Measurements from ENCODE around the gene BBS4.

BBS4 gene

DNA sequence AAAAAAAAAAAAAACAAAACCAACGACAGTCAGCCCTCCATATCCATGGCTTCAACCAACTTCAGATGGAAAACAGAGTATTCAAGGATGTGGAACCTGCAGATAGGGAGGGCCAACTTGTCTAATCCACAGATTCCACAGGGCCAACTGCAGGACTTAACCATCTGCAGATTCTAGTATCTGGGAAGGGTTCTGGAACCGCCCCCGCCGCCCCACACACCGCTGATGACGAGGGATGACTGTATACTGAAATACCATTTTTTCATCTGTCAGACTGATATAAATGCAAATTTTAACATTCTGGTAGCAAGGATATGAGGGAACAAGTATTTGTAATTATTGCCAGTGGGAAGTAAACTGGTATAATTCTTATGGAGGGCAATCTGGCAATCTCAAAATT lies 68.1 kb downstream of the BBS4 start:
- WGBS, 2 experiments, result 95 to 96% methylated on average over 6 of the region's 6 CpGs
- no peaks in the 10 kb centered on the region for H3K4me1 ChIP-seq (ENCODE audit: control insufficient read depth, insufficient read depth, low read length)
- H3K9me3 ChIP-seq (ENCODE audit: control insufficient read depth, low read length), result no peaks in the 10 kb centered on the region
- H3K4me3 ChIP-seq (ENCODE audit: insufficient read depth, low read depth, low read length), result no peak overlapping the region
- no peak overlapping the region for H3K27ac ChIP-seq (ENCODE audit: insufficient read depth, low read depth, low read length, poor library complexity, severe bottlenecking)
- no peaks in the 10 kb centered on the region for H3K27me3 ChIP-seq (ENCODE audit: control insufficient read depth, insufficient read depth, low read length, poor library complexity, severe bottlenecking)
- peaks cover 21% of the 10 kb centered on the region for H3K36me3 ChIP-seq (ENCODE audit: control insufficient read depth, insufficient read depth, low read length)

GRCh38 chr15:72758182-72758581 lies 72.2 kb downstream of the BBS4 start:
- no peaks in the 10 kb centered on the region for H3K9me3 ChIP-seq (ENCODE audit: control insufficient read depth, low read length)
- H3K27ac ChIP-seq (ENCODE audit: insufficient read depth, low read depth, low read length, poor library complexity, severe bottlenecking), result no peak overlapping the region
- no peaks in the 10 kb centered on the region for H3K27me3 ChIP-seq (ENCODE audit: control insufficient read depth, insufficient read depth, low read length, poor library complexity, severe bottlenecking)
- H3K4me3 ChIP-seq (ENCODE audit: insufficient read depth, low read depth, low read length), result no peak overlapping the region
- no peaks in the 10 kb centered on the region for H3K4me1 ChIP-seq (ENCODE audit: control insufficient read depth, insufficient read depth, low read length)
- H3K36me3 ChIP-seq (ENCODE audit: control insufficient read depth, insufficient read depth, low read length), result peaks cover 12% of the 10 kb centered on the region
- WGBS, 2 experiments, result 95 to 96% methylated on average over 3 of the region's 3 CpGs

GRCh38 chr15:72760590-72761260 lies 74.7 kb downstream of the BBS4 start:
- H3K27me3 ChIP-seq (ENCODE audit: control insufficient read depth, insufficient read depth, low read length, poor library complexity, severe bottlenecking), result no peaks in the 10 kb centered on the region
- WGBS, 2 experiments, result 95 to 96% methylated on average over 5 of the region's 5 CpGs
- H3K9me3 ChIP-seq (ENCODE audit: control insufficient read depth, low read length), result no peaks in the 10 kb centered on the region
- peaks cover 6% of the 10 kb centered on the region for H3K36me3 ChIP-seq (ENCODE audit: control insufficient read depth, insufficient read depth, low read length)
- no peaks in the 10 kb centered on the region for H3K4me1 ChIP-seq (ENCODE audit: control insufficient read depth, insufficient read depth, low read length)
- H3K27ac ChIP-seq (ENCODE audit: insufficient read depth, low read depth, low read length, poor library complexity, severe bottlenecking), result no peak overlapping the region
- no peak overlapping the region for H3K4me3 ChIP-seq (ENCODE audit: insufficient read depth, low read depth, low read length)

GRCh38 chr15:72764656-72765055 lies 78.6 kb downstream of the BBS4 start:
- Histone ChIP-seq H3K36me3 (ENCODE audit: control insufficient read depth, insufficient read depth, low read length) (peaks cover 15% of the 10 kb centered on the region), H3K27ac (ENCODE audit: insufficient read depth, low read depth, low read length, poor library complexity, severe bottlenecking) (no peak overlapping the region), H3K4me3 (ENCODE audit: insufficient read depth, low read depth, low read length) (no peak overlapping the region)

GRCh38 chr15:72766025-72766424 lies 80.0 kb downstream of the BBS4 start:
- no peaks in the 10 kb centered on the region for H3K9me3 ChIP-seq (ENCODE audit: control insufficient read depth, low read length)
- no peak overlapping the region for H3K27ac ChIP-seq (ENCODE audit: insufficient read depth, low read depth, low read length, poor library complexity, severe bottlenecking)
- H3K36me3 ChIP-seq (ENCODE audit: control insufficient read depth, insufficient read depth, low read length), result peaks cover 15% of the 10 kb centered on the region
- H3K4me1 ChIP-seq (ENCODE audit: control insufficient read depth, insufficient read depth, low read length), result no peaks in the 10 kb centered on the region
- no peaks in the 10 kb centered on the region for H3K27me3 ChIP-seq (ENCODE audit: control insufficient read depth, insufficient read depth, low read length, poor library complexity, severe bottlenecking)
- 86 to 100% methylated on average over 2 of the region's 2 CpGs for WGBS, 2 experiments
- no peak overlapping the region for H3K4me3 ChIP-seq (ENCODE audit: insufficient read depth, low read depth, low read length)

More at GRCh38 chr15:72764656-72765055, 78.6 kb downstream of the BBS4 start:
- no peaks in the 10 kb centered on the region for H3K9me3 ChIP-seq (ENCODE audit: control insufficient read depth, low read length)
- no peaks in the 10 kb centered on the region for H3K4me1 ChIP-seq (ENCODE audit: control insufficient read depth, insufficient read depth, low read length)
- 93 to 95% methylated on average over 2 to 3 of the region's 3 CpGs for WGBS, 2 experiments
- H3K27me3 ChIP-seq (ENCODE audit: control insufficient read depth, insufficient read depth, low read length, poor library complexity, severe bottlenecking), result no peaks in the 10 kb centered on the region

GRCh38 chr15:72766780-72767179 lies 80.8 kb downstream of the BBS4 start:
- Histone ChIP-seq H3K9me3 (ENCODE audit: control insufficient read depth, low read length) (no peaks in the 10 kb centered on the region), H3K4me3 (ENCODE audit: insufficient read depth, low read depth, low read length) (no peak overlapping the region), H3K36me3 (ENCODE audit: control insufficient read depth, insufficient read depth, low read length) (peaks cover 20% of the 10 kb centered on the region), H3K4me1 (ENCODE audit: control insufficient read depth, insufficient read depth, low read length) (no peaks in the 10 kb centered on the region), H3K27me3 (ENCODE audit: control insufficient read depth, insufficient read depth, low read length, poor library complexity, severe bottlenecking) (no peaks in the 10 kb centered on the region), H3K27ac (ENCODE audit: insufficient read depth, low read depth, low read length, poor library complexity, severe bottlenecking) (no peak overlapping the region)
- WGBS, 2 experiments, result 95 to 100% methylated on average over 2 of the region's 2 CpGs

DNA sequence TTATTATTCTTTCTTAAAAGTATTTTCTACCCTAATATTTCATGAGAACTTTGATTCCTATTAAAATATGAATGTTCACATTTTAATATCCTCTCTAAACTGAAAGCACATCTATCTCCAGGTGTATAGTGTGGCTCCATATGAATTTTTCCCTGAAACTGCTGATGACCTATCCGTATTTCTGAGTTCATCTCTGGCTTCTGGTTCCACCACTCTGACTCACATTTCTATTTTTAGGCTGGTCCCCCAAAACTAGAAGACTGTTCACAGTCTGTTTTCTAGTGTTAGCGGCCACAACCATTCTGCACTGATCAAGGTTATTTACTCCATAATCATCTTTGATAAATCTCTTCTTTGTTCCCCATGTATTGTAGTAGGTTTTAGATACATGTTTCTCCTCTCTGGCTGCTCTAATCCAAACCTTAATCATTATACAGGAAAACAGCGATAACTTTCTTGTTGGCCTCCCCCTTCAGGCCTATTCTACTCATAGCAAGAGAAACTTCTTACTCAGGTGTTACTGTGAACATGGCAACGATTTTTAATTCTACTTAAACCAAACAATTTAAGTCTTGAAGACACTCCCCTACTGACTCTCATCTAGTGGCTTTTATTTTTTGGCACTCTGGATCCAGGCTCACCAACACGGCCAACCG lies 84.8 kb downstream of the BBS4 start:
- H3K27me3 ChIP-seq (ENCODE audit: control insufficient read depth, insufficient read depth, low read length, poor library complexity, severe bottlenecking), result no peaks in the 10 kb centered on the region
- H3K27ac ChIP-seq (ENCODE audit: insufficient read depth, low read depth, low read length, poor library complexity, severe bottlenecking), result no peak overlapping the region
- 90 to 96% methylated on average over 5 to 6 of the region's 6 CpGs for WGBS, 2 experiments
- no peaks in the 10 kb centered on the region for H3K4me1 ChIP-seq (ENCODE audit: control insufficient read depth, insufficient read depth, low read length)
- no peak overlapping the region for H3K4me3 ChIP-seq (ENCODE audit: insufficient read depth, low read depth, low read length)
- no peaks in the 10 kb centered on the region for H3K9me3 ChIP-seq (ENCODE audit: control insufficient read depth, low read length)
- H3K36me3 ChIP-seq (ENCODE audit: control insufficient read depth, insufficient read depth, low read length), result peaks cover 25% of the 10 kb centered on the region

DNA sequence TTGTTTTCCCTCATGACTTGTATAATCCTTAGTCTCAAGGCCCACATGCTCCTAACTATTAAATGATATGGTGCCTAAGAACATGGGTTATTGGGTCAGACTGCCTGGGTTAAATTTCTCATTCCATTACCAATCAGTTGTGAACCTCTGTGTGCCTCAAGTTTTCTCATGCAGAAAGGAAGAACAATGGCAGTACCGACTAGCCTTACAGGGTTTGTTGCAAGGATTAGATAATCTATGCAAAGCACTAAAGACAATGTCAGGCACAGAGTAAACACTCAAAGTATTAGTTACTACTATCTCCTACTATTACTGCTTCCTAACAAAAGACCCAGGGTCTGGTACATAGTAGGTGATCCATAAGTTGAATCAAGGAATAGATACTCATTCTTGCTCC lies 85.3 kb downstream of the BBS4 start:
- no peaks in the 10 kb centered on the region for H3K27me3 ChIP-seq (ENCODE audit: control insufficient read depth, insufficient read depth, low read length, poor library complexity, severe bottlenecking)
- H3K9me3 ChIP-seq (ENCODE audit: control insufficient read depth, low read length), result no peaks in the 10 kb centered on the region
- no peaks in the 10 kb centered on the region for H3K4me1 ChIP-seq (ENCODE audit: control insufficient read depth, insufficient read depth, low read length)
- H3K36me3 ChIP-seq (ENCODE audit: control insufficient read depth, insufficient read depth, low read length), result peaks cover 21% of the 10 kb centered on the region
- H3K4me3 ChIP-seq (ENCODE audit: insufficient read depth, low read depth, low read length), result no peak overlapping the region
- 67 to 71% methylated on average over 1 of the region's 1 CpG for WGBS, 2 experiments
- no peak overlapping the region for H3K27ac ChIP-seq (ENCODE audit: insufficient read depth, low read depth, low read length, poor library complexity, severe bottlenecking)

DNA sequence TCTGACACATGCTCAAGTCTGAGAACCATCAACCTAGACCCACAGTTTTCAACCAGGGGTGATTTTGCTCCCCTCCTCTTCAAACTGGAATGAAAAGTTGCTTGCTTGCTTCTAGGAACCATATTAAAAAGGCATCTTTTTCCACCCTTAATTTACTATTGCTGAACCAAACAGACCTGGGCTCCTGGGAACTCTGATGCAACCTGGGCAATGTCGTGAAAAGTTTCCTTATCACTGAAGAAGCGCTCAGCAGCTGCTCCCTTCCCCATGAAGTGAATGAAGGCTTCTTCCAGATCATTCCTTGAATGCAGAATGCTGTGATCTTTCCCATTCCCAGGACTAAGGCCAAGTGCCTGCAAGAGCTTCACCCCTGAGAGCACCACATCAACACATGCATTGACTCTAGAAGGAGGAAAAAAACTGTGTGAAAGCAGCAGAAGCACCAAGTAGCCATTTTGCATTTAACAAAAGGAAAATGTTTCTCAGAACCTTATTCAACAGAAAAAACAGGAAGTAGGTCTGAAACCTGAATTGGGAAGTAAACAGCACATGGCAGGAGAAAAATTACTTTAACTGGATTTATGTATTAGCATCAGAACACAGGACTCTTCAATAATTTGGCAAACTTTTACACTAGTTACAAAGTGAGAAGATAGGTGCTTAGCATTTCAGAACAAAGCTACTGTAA lies 88.8 kb downstream of the BBS4 start:
- Histone ChIP-seq H3K27me3 (ENCODE audit: control insufficient read depth, insufficient read depth, low read length, poor library complexity, severe bottlenecking) (no peaks in the 10 kb centered on the region), H3K36me3 (ENCODE audit: control insufficient read depth, insufficient read depth, low read length) (peaks cover 10% of the 10 kb centered on the region), H3K9me3 (ENCODE audit: control insufficient read depth, low read length) (no peaks in the 10 kb centered on the region), H3K4me1 (ENCODE audit: control insufficient read depth, insufficient read depth, low read length) (no peaks in the 10 kb centered on the region), H3K27ac (ENCODE audit: insufficient read depth, low read depth, low read length, poor library complexity, severe bottlenecking) (no peak overlapping the region), H3K4me3 (ENCODE audit: insufficient read depth, low read depth, low read length) (no peak overlapping the region)
- WGBS, 2 experiments, result 98% methylated on average over 2 of the region's 2 CpGs

- Histone ChIP-seq H3K4me3 (ENCODE audit: insufficient read depth, low read depth, low read length) (no peak overlapping the region), H3K4me1 (ENCODE audit: control insufficient read depth, insufficient read depth, low read length) (peaks cover 4% of the 10 kb centered on the region), H3K27me3 (ENCODE audit: control insufficient read depth, insufficient read depth, low read length, poor library complexity, severe bottlenecking) (no peaks in the 10 kb centered on the region), H3K27ac (ENCODE audit: insufficient read depth, low read depth, low read length, poor library complexity, severe bottlenecking) (no peak overlapping the region), H3K36me3 (ENCODE audit: control insufficient read depth, insufficient read depth, low read length) (peaks cover 5% of the 10 kb centered on the region), H3K9me3 (ENCODE audit: control insufficient read depth, low read length) (no peaks in the 10 kb centered on the region)
- 93 to 96% methylated on average over 6 of the region's 6 CpGs for WGBS, 2 experiments
These were observed 92.8 kb downstream of the BBS4 start for GRCh38 chr15:72778796-72779195.
